Upper lobe of left lung (tissue), 6 donors: Measurements from ENCODE around the gene ACAT2. TPM values are rescaled to one million over a fixed set of nuclear protein-coding genes. Genes with fewer than 3 reads are reported as not detected.

Experiments used
- ATAC-seq, 2 donors: fragments of 200-7000 bp; cut with Tn5 transposase; one replicate each; pipeline ENCODE4 v1.9.1; 2022; ENCODE audit warnings: mild to moderate bottlenecking in 2 of 2, moderate library complexity in 2 of 2; ENCODE audit not compliant: low FRiP score in 2 of 2
- DNase-seq, 2 donors: peaks; one replicate each; pipeline ENCODE4 v3.0.0-alpha.2; 2019 to 2020
- H3K27ac ChIP-seq, 4 donors: fragments of 200-600 bp; sonication (generic); one replicate each; pipeline ENCODE4 v1.5.1; 2016 to 2019
- H3K27me3 ChIP-seq, 4 donors: fragments of 200-600 bp; sonication (generic); one replicate each; pipeline ENCODE4 v1.5.1; 2017 to 2019
- H3K36me3 ChIP-seq, 4 donors: fragments of 200-600 bp; sonication (generic); one replicate each; pipeline ENCODE4 v1.5.1; 2016 to 2019
- H3K4me1 ChIP-seq, 4 donors: fragments of 200-600 bp; sonication (generic); one replicate each; pipeline ENCODE4 v1.5.1; 2018 to 2019
- H3K4me3 ChIP-seq, 4 donors: fragments of 200-600 bp; sonication (generic); one replicate each; pipeline ENCODE4 v1.5.1; 2017 to 2019; ENCODE audit warnings: mild to moderate bottlenecking in 2 of 4, moderate library complexity in 1 of 4
- H3K9me3 ChIP-seq, 4 donors: fragments of 200-600 bp; sonication (generic); one replicate each; pipeline ENCODE4 v1.5.1; 2018 to 2019
- EP300 ChIP-seq, 4 donors: sonication (generic); formaldehyde crosslinking; IDR thresholded peaks; one replicate each; pipeline ENCODE4 v1.5.1; 2017; ENCODE audit warnings: antibody characterized with exemption in 4 of 4, control low read depth in 2 of 4
- POLR2A ChIP-seq, 4 donors: fragments of 450-650 bp; IDR thresholded peaks; one replicate each; pipeline ENCODE4 v1.5.1; 2016 to 2017; ENCODE audit warnings: antibody characterized with exemption in 4 of 4, mild to moderate bottlenecking in 2 of 4
- POLR2AphosphoS5 ChIP-seq, 2 donors: sonication (generic); formaldehyde crosslinking; IDR thresholded peaks; one replicate each; pipeline ENCODE4 v1.5.1; 2017; ENCODE audit warnings: antibody characterized with exemption in 2 of 2
- WGBS, 2 donors: methylation state at CpG; one replicate each; pipeline ENCODE4 v1.1.5; 2017 to 2018; 5-methylcytosine and 5-hydroxymethylcytosine counted together
- small RNA-seq, 4 donors: library from RNA; depleted of rRNA; stranded (forward); fragments of <200 nt; gene quantifications; one replicate each; pipeline ENCODE3, GENCODE V24; 2016
- total RNA-seq, 6 donors: library from RNA; depleted of rRNA in 4 of 6; stranded (reverse); fragments of >200 nt in 4 of 6; gene quantifications; one replicate each; pipeline versions ENCODE4 v1.1.0 to v1.2.1, GENCODE V29; 2016 to 2021
- TF ChIP-seq, protein P1 (sequence below), 6 experiments: fragments of 450-650 bp in 4 of 6; fragments of 200-600 bp in 2 of 6; sonication (generic) in 2 of 6; IDR thresholded peaks; one replicate each; pipeline ENCODE4 v1.5.1; 2016 to 2019; ENCODE audit warnings: antibody characterized with exemption in 6 of 6
- donor health status: DM: no; HTN: no; CAD: no; lungs with moderate emphysema.
- donor health status: DM: no; HTN: yes; CAD: no; lungs with severe emphysema.

The ACAT2 gene
- total RNA-seq, 6 donors from 2014 or later: 5.2 to 62.5 (median 30.5) TPM

- no peak for ATAC-seq
- 93 to 95% methylated on average over 13 of the region's 13 CpGs for WGBS, 2 donors
- Histone ChIP-seq H3K36me3 (no peaks in the 10 kb centered on the region), H3K4me1 (no peaks in the 10 kb centered on the region), H3K27me3 (no peaks in the 10 kb centered on the region), H3K27ac (no peak overlapping the region), H3K4me3 (no peak overlapping the region), H3K9me3 (no peaks in the 10 kb centered on the region)
- DNase-seq: no peak
- TF ChIP-seq POLR2AphosphoS5 (IDR thresholded peaks at IDR 0.05) (no peak), POLR2A (IDR thresholded peaks at IDR 0.05) (no peak), EP300 (IDR thresholded peaks at IDR 0.05) (no peak)
- TF ChIP-seq, protein P1, sequence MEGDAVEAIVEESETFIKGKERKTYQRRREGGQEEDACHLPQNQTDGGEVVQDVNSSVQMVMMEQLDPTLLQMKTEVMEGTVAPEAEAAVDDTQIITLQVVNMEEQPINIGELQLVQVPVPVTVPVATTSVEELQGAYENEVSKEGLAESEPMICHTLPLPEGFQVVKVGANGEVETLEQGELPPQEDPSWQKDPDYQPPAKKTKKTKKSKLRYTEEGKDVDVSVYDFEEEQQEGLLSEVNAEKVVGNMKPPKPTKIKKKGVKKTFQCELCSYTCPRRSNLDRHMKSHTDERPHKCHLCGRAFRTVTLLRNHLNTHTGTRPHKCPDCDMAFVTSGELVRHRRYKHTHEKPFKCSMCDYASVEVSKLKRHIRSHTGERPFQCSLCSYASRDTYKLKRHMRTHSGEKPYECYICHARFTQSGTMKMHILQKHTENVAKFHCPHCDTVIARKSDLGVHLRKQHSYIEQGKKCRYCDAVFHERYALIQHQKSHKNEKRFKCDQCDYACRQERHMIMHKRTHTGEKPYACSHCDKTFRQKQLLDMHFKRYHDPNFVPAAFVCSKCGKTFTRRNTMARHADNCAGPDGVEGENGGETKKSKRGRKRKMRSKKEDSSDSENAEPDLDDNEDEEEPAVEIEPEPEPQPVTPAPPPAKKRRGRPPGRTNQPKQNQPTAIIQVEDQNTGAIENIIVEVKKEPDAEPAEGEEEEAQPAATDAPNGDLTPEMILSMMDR (IDR thresholded peaks at IDR 0.05): no peak
Observed at GRCh38 chr6:159826004-159826403, 64.2 kb downstream of the ACAT2 start.

DNA sequence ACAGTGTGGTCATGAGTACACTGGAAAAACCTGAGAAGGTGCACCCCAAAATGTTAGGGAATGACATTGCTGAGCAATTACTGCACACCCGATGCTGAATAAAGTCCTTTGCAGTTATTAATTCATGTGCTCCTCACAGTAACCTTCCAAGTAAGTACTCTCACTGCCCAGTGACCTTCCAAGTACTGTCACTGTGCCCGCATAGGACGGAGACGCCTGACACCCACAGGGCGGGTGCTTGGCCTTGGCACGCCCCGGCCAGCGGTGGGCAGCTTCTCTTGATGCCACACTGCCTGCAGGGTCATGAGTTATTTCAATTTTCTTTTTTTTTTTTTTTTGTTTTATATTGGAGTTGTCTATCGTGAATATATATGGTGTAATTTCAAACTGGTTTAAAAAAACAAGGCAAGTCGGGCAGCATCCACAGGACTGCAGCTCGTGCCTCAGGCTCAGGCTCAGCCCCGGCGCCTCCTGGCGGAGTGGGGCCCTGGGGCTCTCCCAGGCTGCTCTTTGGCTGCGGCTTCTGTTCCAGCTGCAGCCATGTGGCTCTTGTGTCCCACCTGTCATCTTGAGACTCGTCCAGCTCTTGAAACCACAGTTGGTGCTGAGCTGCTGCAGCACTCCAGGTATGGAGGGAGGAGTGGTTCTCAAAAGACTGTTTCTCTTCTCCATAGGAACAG, 65.3 kb downstream of the ACAT2 start:
- no peaks in the 10 kb centered on the region for H3K36me3 ChIP-seq
- ATAC-seq: no peak
- H3K27ac ChIP-seq: no peak overlapping the region
- no peaks in the 10 kb centered on the region for H3K27me3 ChIP-seq
- 87 to 93% methylated on average over 16 of the region's 16 CpGs for WGBS, 2 donors
- TF ChIP-seq EP300 (IDR thresholded peaks at IDR 0.05) (no peak), POLR2AphosphoS5 (IDR thresholded peaks at IDR 0.05) (no peak)
- no peak for DNase-seq
- no peaks in the 10 kb centered on the region for H3K4me1 ChIP-seq
- H3K4me3 ChIP-seq: no peak overlapping the region
- H3K9me3 ChIP-seq: no peaks in the 10 kb centered on the region

GRCh38 chr6:159828074-159828473, 66.2 kb downstream of the ACAT2 start:
- no peaks in the 10 kb centered on the region for H3K9me3 ChIP-seq
- H3K4me3 ChIP-seq: no peak overlapping the region
- no peaks in the 10 kb centered on the region for H3K27me3 ChIP-seq
- no peaks in the 10 kb centered on the region for H3K36me3 ChIP-seq
- DNase-seq (no peak), ATAC-seq (no peak)
- TF ChIP-seq POLR2AphosphoS5 (IDR thresholded peaks at IDR 0.05): no peak
- TF ChIP-seq, protein P1 (IDR thresholded peaks at IDR 0.05): no peak
- no peak for TF ChIP-seq EP300 (IDR thresholded peaks at IDR 0.05)
- no peak for TF ChIP-seq POLR2A (IDR thresholded peaks at IDR 0.05)
- H3K27ac ChIP-seq: no peak overlapping the region
- no peaks in the 10 kb centered on the region for H3K4me1 ChIP-seq
- 49 to 56% methylated on average over 7 of the region's 7 CpGs for WGBS, 2 donors

Small RNAs within 50 kb of the gene (small RNA-seq; reads per million reads assigned to genes)
- gene RNU4ATAC18P (0 reads per million in 4 donors), gene SNORA20 (4.3 to 40.4 (median 38.0) reads per million in 4 donors), gene SNORA29 (0 reads per million in 4 donors)

Other genes with a start within 250 kb of the ACAT2 start
- gene SOD2, start 68.8 kb upstream of the ACAT2 start, total RNA-seq: 100 to 1,000 TPM; 116 to 478 (median 295) TPM
- gene WTAP, start 34.5 kb upstream of the ACAT2 start, total RNA-seq: 100 to 1,000 TPM in 2 of 6 donors, 10 to 100 TPM in 4; 67.0 to 123 (median 90.6) TPM
- 100 to 1,000 TPM in 3 of 6 donors, 10 to 100 TPM in 3; 43.0 to 128 (median 95.2) TPM for gene TCP1, start 27.6 kb downstream of the ACAT2 start, total RNA-seq
- gene MRPL18, start 28.4 kb downstream of the ACAT2 start, total RNA-seq: 10 to 100 TPM; 18.9 to 61.5 (median 58.7) TPM
- 1 to 10 TPM in 1 of 6 donors, under 1 TPM in 1, not detected in 4; 0.37 to 1.0 TPM for gene PNLDC1, start 38.2 kb downstream of the ACAT2 start, total RNA-seq
- gene MAS1, start 128.9 kb downstream of the ACAT2 start, total RNA-seq: under 1 TPM in 1 of 6 donors, not detected in 5; 0.03 TPM
- gene IGF2R, start 207.0 kb downstream of the ACAT2 start, total RNA-seq: 100 to 1,000 TPM; 103 to 150 (median 128) TPM